A172 (cell line): ENCODE results near the gene POU3F1. TPM values are rescaled to one million over a fixed set of nuclear protein-coding genes. Genes with fewer than 3 reads are reported as not detected.
A peak's percentile ranks its signal among the peaks of the same experiment; 100 is the strongest.

Experiments
- DNase-seq: peaks from one replicate; pipeline ENCODE4 v3.0.0-alpha.2; 2015; ENCODE audit warnings: low spot score
- total RNA-seq: library from RNA; depleted of rRNA; stranded (reverse); fragments of >200 nt; shearing (Covaris generic); gene quantifications from 2 replicates; pipeline ENCODE4 v1.2.3, GENCODE V29; 2014

Gene POU3F1
- total RNA-seq, 1 experiment from 2014 or later: not detected

DNA sequence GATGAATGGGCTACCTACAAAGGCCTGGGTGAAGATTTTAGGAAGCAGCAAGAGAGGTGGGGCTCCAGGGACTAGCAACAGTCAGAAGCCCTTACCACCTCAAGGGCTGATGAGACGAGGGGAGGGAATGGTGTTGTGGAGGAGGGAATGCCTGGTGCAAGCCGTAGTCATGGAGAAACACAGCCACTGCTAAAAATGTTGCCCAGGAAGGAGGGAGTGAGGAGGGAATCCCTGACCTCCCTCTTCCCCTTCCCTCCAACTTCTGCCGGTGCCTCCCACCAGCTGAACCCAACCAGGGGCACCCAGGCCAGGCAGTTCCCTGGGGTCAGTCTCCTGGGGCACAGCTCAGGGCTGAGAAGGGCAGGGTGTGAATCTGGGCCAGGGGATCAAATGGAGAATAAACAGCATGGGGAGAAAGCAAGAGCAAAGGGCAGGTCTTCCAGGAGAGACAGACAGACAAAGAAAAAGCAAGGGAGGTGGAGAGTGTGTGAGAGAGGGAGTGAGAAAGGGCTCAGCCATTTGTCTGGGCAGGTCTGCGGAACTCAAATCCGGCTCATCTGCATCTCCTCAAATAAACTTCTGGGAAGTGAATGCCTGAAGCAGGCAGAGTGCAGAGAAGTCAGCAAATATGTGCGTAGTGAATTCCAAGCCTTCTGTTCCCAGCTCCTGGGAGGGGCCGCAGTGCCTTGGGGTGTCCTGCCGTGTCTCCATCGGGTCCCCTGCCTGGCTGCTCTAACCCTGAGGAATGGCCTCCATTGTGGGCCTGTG is 27.1 kb upstream of the POU3F1 start:
- no peak for DNase-seq

DNA sequence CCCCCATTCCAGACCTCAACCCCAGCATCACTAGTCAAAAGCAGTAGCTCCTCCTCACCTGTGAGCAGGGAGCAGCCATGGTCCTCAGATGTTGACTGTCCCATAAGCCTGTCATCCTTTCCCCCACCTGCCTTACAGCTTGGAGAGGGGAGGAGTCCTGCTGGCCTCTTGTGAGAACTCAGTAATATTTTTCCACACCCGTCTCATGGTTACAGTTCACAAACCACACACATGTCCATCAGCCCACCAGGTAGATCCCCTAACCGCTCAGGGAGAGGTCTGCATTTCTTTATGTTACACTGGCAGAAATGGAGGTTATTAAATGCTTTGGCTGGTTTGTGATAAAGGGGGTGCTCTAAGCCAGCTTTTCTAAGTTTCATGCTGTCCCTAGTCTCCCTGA is 26.3 kb upstream of the POU3F1 start:
- no peak for DNase-seq

DNA sequence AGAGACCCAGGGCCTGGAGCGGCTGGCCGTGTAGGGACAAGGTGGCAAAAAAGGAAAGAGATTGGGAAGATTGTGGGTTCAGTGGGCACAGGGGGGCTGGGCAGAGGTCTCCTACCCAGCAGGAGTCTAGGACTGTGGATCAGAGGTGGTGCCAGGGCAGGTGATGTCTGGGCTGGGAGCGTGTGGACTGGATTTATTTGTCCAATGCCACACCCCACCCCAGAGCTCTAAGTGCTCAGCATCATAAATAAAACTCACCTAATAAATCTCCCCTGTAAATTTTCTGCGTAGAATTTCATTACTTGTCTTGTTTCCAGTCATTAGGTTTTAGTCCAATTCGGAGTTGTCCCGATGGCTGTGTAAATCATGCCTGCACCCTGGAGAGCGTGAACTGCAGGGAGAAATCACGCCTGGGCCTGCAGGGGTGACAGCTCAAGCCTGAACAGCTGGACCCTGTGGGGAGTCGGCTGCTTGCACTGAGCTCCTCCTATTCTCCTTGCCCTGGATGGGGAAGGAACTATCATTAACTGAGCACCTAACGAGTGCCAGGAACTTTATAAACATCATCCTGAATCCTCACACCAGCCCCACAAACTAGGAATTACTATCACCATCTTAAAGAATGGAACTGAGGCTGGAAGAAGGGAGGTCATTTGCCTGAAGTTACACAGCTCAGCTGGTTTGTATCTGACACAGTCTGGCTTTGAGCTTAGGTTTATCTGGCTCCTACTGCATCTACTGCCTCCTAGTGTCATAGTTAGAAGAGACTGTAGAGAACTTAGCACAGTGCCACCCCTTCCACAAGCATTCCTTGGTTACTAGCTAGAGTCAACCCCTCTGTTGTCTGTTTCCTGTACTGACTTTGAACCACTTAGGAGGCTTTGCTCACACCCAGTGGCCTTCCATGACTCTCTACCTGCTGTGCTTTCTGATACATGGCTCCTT is 25.0 kb upstream of the POU3F1 start:
- peak; percentile 33 for DNase-seq

DNA sequence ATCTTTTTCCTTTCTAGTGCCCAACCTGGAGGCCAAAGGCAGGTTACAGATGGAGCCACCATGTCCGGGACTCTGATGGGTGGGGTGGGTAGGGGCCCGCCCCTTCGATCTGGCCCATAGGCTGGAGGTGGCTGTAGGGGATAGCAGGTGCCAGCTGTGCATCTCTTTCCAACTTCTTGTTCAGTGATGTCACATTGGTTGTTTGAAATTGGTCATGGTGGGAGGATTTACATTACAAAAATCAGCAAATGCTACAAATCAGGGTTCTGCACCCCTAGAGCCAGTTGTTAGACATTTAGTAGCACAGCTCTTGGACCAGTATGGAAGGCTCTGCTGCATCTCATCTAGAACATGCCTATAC is 22.4 kb upstream of the POU3F1 start:
- DNase-seq: no peak

DNA sequence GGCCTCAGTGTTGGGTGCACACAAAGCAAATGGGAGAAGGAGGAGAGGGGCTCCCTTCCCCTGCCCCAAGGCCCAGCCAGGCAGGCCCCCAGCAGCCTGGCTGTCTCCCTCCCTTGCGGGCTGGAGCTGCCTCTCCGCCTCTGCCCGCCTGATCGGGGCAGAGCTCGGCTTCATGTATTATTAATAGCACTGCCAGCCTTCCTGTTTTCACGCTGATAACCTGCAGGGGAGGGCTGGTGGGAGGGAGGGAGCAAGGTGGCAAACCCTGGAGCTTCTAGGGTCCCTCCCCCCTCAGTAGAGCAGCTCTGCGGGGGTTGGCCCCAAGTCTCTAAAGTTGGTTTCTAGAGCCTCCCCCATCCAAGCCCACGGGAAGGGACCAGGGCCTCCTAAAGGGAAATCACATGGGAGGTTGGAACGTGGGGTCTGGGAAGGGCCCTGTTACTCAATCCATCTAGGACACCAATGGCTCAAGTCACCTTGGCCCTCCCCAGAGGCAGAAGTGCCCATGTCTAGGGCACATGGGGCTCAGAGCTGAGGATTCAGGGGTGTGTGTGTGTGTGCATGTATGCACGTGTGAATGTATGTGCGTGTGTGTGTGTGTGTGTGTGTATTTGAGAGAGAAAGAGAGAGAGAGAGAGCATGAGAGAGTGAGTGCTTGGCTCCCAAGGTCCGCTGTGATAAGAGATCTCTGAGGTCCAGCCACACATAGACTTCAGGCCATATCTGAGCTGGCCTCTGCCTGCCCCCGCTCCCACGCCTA is 21.8 kb upstream of the POU3F1 start:
- no peak for DNase-seq

DNA sequence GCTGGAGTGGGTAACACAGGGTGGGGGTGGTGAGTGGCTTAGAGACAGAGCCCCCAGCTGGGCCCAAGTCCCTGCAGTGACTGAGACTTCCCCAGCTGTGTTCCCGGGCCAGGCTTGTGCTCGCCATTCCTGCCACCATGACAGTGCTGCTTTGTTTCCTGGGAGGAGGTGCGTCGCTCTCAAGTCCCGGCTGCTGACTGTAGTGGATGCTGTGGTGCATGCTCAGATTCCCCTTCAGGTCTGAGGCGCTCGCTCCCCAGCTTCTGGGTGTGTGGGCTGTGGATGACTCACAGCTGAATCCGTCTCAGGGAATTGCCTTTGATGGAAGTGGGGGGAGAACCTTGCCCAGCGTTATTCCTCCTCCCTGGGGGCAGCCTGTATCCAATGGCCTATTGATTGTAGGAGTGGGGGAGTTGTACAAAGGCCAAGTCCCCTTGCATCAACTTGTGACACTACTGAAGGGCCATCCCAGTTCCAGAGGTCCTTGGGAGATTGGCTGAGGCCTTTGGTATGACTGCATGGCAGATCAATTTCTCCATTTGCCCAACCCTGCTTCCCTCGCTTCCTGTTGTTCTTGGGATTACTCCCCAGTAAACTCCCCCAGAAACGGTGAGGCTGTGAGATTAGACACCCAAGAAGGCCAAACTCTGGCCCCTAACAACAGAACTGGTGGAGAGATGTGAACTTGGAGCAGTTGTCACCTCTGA is 17.8 kb upstream of the POU3F1 start:
- peak; percentile 83 for DNase-seq

DNA sequence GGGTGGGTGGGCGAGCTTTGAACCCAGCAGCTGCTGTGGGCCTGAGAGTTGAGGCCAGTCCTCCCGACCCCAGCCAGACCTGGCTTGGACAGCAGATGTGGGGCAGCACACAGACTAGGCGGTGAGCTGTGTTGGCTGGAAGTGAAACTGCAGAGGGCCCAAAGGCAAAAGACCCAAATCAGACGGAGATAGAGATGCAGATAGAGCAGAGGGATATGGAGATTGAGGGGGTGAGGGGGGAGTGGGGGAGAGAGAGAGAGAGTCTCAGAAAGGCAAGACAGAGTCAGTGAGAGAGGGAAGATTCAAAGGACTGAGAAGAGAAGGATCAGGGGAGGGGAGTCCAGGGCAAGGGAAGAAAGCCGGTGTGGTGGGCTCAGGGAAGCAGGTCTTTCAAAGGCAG is 17.0 kb upstream of the POU3F1 start:
- no peak for DNase-seq

DNA sequence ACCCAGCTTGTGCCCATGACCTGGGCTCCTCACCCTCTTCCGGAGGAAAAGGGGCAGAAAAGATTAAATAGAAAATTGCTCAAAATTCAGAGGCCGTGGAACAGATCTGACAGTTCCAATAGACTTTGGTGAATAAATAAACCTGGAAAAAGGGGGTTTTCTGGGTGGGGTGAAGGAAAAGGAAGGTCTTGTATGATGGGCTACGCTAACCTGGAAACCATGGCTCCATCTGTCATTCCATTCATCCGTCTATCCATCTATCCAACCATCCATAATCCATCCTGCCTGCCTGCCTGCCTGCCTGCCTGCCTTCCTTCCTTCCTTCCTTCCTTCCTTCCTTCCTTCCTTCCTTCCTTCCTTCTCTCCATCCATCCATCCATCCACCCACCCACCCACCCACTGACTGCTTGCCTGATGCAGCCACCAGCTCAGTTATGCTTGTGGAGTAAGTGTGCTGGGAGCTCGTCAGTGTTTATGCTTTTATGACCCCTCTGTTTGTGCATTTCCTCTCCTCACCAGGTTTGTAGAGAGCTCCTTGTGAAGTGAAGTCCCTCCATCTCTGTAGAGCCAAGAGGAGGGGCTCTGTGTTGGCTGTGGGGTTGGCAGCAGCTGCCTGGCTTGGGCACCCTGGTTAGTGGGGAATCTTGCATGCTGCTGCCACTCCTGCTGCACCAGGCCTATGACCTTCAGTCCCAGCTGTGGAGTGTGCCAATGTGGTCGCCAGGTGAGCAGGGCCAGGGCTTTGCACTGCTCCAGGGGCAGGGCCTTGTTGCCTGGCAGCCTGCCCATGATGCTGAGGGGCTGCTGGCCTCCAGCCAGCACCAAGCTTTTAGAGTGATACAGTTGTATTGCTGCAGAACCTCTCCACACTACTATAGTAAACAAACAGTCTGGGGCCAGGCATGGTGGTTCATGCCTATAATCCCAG is 16.0 kb upstream of the POU3F1 start:
- no peak for DNase-seq

DNA sequence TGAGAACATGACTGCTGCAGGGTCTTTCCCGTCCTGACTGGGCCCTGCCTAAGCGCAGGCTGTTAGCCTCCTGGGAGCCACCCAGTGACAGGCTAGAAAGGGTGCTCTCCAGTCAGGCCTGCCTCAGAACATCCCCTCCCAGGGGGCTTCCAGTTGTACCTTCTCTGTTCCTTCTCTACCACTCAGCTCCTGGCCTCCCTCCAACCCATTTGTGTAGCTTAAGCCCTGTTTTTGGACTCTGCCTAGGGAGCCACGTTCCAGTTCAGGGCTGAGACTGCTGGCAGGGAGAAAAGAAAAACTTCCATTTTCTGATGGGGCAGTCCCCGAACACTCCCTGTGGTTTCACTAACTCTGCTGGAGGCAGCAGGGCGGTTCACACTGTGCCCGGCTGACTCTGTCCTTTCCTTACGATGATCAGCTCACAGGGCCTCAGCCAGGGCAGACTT is 15.3 kb upstream of the POU3F1 start:
- DNase-seq: no peak

DNA sequence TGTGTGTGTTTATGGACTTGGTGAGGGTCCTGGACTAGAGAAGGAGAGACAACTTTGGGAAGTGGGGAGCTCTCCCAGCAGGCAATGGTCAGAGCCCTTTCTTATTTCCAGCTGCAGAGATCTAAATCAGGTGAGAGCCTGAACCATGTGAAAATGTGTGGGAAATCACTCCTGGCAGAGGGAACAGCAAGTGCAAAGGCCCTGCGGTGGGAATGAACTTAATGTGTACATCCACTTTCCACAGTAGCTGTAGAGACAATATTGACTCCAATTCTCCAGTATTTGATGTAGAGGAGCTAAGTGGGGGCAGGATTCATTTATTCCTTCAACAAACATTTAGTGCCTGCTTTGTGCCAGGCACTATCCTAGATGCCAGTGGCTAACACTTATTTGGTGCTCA is 14.7 kb upstream of the POU3F1 start:
- no peak for DNase-seq

DNA sequence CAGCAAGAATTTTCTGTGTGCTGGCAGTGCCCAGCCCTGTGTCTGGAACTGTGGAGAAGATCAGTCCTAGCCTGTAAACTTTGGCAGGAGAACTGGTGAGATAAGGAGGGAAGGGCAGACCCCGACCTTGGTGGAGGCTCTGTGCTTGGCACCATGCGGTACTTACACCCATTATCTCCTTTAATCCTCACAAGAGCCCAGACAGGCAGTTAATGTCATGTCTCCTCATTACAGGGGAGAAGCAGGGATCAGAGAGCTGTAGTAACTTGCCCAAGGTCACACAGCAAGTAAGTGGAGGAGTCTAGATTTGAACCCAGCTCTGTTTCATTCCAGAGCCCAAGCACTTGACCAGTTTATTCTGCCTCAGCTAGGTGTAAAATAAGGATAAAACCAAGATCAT is 13.9 kb upstream of the POU3F1 start:
- no peak for DNase-seq

DNA sequence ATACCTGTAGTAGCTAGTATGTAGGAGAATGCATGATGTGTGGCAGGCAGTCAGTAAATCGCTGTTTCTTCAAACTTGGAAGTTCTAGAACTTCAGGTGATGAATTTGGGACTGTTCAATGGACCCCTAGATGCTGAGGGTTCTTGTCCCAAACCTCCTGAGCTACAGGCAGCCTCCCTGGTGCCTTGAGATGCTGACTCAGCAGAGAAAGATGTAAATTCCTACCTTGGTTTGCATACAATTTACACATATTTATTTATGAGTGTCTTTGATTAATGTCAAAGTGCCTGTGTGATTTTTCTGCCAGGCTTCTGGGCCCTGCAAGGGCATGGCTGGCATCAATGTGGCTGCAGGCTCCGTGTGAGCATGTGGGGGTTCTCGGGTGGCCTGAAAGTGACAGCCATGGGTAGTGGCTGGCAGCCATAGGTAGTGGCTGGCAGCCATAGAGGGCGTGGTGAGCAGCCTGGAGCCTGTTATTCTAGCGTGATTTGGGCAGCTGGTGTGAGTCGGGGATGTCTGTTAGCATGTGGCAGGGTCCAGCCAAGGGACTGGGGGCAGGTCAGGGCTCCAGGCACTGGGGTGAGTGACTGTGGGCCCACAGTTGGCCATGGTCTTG is 13.2 kb upstream of the POU3F1 start:
- no peak for DNase-seq

DNA sequence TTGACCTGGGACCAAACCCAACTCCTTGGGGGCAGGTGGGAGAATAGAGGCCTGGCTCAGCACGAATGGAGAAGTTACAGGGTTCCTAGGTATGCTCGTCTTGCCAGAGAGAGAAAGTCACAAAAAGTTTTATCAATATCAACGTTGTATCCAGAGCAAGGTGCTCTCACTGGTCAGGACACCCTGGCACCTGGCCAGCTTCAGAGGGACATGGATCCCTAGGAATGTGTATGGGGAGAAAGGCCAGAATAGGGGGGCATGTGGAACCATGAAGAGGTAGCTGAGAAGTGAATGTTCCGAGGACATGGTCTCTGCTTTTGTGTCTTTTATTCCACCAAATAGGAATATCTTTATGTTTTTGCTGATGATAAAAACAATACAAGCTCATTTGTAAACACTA is 9.4 kb upstream of the POU3F1 start:
- DNase-seq: no peak

DNA sequence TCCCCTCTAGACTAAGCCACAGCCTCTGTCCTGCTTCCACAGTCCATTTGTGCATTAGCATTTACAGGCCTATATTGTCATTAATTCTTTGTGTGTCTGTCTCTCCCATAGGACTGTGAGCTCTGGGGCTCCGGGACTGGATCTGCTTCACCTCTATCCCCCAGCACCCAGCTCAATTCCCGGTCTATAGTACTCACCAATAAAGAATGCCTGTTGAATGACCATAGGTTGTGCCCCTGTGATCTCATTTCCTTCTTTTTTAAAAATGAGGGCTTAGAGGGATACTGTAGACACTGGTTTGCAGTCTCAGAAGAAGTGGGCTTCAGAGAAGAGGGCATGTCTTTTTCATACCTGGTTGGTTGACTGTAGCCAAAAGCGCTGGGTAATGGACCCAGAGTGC is 8.8 kb upstream of the POU3F1 start:
- no peak for DNase-seq

DNA sequence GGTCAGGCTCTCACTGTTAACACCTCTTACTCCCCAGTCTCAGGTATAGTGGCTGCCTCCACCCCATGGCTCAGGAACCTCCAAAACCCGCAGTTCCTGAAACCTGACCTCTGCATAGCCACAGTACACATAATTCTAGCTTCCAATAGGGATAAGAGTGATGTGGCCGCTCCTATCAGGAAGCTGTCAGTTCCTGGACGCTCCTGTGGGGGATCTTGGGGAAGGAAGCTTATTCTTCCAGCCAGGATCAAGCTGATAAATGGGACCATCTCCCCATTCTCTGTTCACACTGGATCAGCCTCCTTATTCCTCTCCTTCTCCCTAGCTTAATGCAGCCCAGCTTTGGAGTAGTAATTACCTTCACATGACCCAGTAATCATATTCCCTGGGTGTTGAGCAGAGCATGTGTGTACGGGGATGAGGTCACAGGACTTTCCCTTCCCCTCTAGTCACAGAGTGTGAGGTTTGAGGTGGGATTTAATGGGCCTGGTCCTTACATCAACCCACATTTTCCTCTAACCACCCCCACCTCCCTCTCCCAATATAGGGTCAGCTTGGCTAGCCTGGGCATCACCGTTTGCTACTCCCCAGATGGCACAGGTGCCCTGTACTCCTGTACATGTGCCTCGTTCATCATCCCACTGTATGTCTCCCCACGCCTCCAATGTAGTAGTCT is 7.0 kb upstream of the POU3F1 start:
- no peak for DNase-seq

DNA sequence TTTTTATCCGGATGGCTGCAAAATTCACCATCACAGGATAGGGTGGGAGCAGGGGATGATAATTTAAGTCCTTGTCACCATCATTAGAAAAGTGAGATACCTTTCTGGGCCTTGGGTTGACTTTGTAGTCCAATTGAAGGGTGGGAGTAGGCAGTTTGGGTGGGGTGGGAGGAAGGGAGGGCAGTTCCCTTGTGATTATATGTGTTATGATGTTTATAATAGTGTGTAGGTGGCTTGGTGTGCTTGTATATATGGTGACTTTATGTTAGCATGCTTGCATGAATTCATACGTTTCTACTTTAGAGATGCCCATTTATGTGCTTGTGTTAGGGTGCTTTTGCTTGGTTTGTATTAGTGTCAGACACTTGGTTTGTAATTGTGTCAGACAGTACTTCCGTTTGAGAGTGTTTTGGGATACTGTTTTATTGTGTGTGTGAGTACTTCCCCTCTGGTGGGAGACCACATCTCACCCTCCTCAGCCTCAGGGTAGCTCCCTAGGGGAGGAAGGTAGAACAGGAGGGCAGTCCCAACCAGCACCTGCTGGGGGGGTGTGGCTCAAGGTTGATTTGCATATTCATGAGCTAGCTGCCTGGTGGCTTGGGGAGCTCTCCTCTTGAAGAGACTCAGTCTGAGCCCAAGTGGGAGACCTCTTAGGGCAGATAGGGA is 6.3 kb upstream of the POU3F1 start:
- no peak for DNase-seq

DNA sequence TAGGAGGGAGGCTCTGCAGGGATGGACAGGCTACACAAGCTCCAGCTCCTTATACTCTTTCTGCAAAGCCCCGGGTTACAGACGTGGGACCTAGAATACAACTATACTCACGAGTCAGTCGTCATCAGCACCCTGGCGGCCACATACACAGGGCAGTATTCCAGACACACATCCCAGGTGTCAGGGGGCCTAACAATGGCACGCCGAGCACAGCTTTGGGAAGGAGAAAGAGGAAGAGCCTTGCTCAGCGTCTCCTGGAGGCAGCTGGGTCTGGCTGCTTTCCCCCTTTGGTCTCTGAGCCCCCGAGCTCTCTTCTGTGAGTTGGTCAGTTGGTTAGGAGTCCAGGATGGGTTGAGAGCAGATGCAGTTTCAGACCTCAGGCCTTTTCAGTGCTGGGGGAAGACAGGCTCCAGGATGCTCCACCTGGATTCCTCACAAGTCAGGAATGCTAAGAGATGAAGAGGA is 4.5 kb upstream of the POU3F1 start:
- no peak for DNase-seq

DNA sequence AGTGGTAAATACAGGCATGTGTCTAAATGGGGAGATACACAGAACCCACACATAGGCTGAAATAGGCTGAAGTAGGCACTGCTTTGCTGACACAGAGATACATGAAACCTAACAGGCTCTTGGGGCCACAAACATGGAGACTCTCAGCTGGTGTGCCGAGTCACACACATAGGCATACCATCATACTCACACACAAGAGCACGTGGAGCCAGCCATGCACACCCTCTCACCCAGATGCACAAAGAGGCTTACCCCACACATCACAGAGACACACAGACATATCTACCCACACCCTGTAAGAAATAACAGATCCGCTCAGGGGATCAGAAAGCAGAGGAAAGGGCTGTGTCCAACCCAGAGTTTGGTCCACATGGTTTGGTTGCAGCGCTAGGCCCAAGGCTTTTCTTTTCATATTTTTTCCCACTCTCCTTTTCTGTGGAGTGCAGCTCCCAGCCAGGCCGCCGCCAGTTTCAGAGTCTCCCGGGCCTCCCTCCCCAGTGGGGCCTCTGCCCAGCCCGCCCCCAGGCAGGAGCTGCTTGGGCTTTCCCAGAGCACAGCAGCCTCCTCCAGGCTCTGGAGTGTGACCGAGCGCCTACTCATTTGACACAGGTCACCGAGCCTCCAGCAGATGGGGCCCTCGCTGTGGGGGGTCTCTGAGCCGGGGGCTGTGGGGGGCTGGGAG is 3.9 kb upstream of the POU3F1 start:
- no peak for DNase-seq
